GM19025 (cell line): ENCODE data around the gene SECTM1.

Experiments used
- ATAC-seq: cut with Tn5 transposase; IDR thresholded peaks from one replicate; pipeline ENCODE4 v1.9.1; 2021; ENCODE audit warnings: mild to moderate bottlenecking, low read depth, moderate library complexity; ENCODE audit not compliant: unreplicated experiment

SECTM1 gene

DNA sequence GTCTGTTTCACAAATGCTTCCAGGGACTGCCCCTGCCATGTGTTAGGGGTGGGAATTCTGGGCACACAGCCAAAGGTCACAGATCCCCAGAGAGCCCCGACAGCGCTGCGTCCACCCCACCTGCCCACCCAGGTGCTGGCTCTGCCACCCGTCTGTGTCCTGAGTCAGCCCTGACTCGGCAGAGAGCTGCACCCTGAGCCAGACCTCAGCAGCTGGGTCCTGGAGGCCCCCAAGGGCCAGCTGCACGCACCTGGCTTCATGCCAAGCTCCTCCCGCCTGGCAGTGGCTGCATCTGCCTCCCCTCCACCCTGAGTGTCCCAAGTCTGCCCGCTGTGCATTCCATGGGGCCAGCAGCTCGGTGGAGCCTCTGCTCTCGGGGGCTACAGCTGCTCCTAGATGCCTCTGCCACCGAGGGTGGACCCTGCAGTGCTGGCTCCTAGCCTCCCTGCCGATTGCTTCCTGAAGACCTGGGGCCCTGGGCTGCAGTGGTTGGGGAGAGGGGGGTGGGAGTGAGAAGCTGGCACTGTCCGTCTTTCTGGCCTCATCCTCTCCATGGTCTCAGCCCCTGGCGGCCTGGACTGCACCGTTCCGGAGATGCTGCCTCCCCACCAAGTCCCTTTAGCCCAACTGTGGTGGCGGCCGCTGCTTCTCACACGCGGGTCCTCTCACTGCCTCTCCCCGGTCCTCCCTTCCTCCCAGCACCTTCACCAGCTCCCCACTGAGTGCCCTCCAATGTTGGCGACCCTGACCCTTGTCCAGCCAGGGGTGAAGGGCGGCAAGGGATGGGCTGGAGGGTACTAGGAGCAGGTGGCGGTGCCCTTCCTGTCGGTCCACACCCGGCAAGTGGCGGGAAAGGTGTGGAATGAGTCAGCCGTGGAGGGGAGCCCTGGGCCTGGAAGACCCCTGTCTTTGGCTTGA is 3.0 kb downstream of the SECTM1 start:
- ATAC-seq, result no peak

DNA sequence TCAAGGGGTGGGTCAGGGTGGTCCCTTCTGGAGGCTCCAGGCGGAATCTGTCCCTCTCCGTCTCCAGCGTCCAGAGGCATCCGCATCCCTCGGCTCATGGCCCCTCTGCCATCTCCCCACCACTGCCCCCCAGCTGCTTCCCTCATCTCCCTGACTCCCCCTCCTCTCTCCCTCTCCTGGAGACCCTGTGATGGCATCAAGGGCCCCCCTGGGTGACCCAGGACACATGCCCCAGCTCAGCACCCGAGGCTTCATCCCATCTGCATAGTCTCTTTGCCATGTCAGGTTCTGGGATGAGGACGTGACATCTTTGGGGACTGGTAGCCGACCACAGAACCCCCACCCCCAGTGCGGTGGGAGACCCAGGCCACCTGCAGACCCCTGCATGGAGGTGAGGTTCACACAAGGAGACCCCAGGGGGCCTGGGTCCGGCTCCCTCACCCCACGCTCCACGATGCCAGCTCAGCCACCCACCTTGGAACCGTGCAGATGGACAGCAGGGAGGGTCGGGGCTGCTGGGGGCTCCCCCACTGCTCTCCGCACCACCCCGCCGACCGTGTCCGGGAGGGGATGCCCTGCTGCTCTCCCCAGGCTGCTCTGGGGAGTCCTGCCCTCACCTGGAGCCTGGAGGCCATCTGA is 3.8 kb downstream of the SECTM1 start:
- ATAC-seq, result no peak

DNA sequence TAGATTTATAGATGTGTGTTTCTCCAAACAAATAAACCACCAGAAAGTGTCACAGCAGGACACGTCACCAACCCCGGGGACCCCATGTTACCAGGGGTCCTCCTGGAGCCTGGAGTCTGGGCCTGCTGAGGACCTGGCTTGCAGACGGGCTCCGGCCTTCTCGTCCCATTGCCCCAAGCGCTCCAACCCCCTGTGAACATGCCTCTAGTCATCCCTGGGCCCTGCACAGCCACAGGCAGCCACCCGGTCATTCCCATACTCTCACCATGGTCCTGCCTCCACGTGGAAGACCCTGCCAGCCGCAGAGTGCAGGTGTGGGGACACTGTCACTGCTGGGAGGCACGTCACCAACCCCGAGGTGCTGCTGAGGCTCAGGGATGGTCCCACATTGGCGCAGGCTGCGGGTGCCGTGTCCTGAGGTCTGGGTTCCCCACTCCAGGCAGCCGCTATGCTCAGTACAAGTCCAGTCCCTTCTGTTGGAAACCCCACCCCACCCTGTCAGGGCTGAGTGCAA is 4.5 kb downstream of the SECTM1 start:
- no peak for ATAC-seq

DNA sequence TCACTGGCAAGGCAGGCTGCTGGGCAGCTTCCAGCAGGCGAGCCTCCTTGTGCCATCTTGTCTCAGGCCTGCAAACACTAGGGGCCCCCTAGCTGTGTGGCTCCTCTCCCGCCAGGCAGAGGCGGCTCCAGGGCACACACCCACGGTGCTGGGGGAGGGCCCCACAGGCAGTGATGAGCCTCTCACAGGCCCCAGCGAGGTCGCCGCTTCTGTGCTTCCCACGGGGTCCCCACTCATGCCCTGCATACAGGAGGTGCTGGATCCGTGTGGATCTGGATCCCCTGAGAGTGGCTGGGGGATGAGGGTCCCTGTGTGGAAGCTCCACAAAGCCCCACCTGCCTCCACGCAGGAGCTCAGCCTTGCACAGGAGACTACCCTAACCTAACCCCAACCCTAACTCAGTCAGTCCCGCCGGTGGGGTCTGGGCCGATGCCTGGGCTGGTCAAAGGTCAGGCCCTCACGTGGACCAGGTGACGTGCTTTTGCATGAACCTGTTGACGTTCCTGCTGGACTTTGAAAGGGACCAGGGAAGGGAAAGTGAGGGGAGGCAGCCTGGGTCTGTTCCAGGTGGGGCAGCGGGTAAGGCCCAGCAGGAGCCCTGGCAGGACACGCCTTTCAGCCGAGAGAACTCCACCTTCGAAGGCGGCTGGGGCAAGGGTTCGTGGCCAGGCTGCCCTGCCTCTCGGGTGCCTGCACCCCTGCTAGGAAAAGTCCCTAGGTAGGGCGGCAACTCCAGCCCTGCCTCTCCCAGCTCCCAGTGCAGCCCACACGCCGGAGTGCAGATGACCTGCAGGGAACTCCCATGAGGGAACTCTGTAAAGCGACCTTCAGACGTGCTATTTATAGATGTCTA is 5.2 kb downstream of the SECTM1 start:
- no peak for ATAC-seq

DNA sequence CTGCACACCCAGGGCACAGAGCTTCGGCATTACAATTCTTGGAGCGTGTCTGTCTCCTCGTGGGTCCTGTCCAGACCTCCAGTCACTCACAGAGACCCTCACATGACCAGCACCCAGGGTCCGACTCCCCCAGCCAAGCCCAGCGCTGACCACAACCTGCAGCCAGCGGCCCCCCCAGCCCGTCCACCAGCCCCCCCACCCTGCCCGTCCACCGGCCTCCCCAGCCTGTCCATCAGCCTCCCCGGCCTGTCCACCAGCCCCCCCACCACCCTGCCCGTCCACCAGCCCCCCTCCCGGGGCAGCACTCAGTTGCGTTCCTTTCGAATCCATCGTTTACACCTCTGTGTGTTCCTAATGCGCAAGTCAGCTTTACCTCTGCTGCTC is 5.8 kb downstream of the SECTM1 start:
- ATAC-seq, result no peak

DNA sequence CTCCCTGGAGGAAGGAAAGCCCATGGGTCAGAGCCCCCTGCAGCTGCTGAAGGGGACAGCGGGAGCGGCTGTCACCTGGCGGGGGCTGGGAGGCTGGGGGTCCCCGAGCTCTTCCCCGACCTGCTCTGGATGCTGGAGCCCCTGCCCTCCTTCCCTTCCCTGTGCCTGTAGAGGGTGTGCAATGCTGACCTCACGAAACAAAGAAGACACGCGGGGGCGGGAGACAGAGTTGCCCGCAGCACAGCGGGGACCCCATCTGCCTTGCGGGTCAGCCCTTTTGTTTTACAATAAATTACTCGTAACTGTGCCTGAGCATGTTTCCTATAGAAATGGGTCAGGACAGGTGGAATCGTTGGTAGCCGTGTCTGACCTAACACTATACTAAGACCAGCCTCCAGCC is 6.3 kb downstream of the SECTM1 start:
- no peak for ATAC-seq

DNA sequence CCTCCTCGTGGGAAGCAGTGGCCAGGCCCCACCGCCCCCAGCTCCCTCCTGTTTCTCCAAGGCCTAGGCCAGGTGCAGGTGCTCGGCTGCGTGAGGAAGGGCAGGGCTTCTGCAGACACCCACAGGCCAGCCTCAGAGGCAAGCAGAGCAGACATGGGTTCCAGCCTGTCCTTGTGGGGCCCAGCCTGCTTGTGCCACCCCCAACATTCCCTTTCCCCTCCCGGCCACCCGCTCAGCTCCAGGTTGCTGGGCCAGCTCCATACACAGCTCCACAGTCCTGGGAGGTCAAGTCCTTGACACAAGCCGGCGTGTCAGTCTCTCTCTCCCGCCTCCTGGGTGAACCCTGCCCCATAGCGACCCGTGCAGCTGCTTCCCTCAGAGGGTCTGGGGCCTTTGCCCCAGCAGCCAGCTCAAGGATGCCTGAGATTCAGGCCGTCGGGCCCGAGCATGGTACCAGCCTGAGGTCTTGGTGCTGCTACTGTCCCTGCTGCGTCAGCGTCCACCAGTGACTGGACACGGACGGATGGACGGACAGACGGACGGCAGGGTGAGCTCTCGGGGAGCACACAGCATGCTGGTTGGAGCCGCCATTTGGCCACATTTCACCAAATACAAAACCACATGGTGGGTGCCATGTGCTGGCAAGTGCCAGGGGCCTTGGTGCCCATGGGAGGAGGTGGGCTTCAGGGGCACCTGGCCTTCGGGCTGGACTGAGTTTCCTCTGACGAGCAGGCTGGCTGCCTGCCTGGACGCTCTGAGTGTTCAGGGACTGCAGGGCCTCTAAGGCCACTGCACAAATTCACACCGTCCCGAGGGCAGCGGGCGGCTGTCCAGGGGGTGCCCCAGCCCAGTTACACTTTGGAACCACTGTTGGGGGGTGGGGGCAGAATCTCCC is 8.0 kb downstream of the SECTM1 start:
- no peak for ATAC-seq

DNA sequence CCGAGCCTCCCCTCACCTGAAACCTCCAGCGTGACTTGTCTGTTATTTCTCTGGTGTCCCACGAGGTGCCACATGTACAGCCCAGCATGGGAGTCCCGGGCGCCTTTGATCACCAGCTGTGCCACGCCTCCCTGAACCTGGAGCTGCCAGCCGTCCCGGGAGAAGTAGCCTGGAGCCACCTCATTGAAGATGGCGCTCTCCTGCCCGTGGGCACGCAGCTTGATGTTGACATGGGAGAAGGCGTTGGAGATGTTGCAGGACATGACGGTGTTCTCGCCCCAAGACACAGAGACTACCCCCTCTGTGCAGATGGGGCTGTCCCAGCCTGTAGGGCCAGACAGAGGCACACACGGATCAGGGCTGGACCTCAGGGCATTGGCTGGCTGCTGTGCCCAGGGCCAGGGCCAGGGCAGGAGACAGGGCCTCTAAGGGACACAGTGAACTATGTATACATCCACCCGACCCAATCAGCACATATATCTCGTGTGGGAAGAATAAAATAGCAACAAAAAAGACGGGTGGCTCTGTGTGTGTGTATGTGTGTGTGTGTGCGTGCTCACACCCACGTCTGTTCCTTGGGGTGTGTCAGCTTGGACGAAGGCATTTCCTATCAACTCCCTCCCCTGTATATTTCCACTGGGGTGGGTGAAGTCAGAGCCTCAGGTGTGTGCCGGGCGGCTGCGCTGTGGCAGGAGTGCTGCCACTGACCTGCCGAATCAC is 8.8 kb downstream of the SECTM1 start:
- ATAC-seq, result no peak

DNA sequence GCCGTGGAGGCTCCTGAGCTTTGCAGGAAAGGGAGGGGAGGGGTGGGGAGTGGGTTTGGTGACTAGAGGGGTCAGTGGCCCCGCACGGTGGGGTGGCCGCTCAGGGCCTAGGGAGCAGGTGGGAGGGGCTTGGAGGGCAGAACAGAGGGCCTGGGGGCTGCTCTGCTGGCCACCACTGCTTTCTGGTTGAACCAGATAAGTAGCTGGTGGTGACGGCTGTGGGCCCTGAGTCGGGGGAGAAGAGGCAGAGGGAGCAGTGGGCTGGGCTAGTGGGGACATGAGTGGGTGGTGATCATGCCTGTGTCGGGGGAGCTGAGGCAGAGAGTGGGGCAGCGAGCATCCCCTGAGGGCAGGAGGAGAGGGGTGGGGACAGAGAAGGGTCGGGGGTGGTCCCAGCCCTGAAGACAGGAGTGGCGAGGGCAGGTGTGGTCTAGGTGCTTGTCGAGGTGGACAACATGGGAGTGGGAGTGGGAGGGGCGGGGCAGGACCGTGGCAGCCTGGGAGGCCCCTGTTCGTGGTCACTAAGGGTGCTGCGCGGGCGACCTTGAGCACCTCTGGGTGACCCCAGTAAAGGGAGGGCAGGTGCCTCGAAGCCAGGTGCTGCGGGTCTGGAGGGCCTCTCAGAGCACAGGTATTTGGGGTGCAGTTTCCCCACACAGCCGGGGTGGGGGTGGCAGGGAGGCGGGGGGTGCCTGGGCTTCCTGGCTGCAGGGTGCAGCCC is 9.9 kb downstream of the SECTM1 start:
- ATAC-seq, result no peak

DNA sequence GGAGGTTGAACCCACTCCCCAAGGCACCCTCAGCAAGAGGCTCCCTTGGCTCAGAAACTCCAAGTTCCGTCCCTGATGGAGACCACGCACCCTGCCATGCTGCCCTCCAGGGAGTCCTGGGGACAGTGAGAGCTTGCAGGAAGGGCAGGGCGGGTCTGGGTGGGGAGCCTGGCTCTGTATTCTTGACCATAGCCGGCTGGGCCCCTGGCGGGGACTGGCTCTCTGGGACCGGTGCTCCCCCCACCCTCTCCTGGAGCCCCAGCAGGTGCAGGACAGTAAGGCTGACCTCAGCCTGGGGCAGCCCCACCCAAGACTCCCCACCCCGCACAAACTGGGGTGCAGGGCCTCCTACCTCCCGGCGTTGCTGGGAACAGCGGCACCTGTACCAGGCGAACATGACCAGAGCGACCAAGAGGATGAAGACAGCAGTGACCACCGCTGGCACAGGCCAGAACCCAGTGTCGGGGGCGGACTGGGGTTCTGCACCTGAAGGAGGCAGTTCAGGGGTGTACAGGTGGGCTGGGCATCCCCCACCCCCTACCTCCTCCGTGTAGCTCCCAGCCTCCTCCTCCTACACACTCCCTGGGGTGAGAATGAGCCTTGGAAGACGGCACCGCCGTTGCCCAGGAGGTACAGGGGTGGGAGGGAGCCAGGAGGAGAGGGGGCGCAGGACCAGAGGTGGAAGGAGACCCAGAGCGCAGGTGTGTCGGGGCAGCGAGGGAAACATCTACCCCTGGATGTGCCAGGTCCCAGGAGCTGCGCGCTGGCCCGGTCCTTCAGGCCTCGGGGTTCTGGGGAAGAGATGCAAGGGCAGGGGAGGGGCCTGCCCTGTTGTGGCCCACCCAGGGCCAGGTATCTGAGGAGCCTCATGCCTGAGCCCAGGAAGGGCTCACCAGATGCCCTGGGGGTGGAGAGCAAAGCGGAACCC is 10.8 kb downstream of the SECTM1 start:
- ATAC-seq, result no peak

DNA sequence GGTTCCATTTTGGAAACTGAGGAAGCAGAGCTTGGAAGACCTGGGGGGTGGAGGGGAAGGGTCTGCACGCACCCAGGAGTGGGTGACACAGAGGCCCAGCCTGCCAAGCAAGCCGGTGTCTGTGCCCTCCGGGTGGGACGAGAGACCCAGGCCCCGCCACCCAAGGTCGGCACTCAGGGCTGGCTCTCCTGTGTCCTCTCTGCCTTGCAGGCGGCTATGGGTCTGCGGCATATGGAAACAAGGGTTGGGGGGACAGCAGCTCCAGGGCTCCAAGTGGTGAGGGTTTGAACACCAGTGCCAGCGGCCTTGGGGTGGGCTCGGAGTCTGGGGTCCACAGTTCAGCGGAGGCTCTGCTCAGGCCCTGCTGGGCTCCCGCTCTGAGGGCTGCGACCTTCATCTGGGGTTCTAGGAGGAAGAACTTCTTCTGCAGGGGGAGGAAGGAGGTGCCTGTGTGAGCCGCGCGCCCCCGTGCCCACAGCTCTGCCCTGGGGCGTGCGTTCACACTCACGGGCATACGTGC is 11.6 kb downstream of the SECTM1 start:
- no peak for ATAC-seq

DNA sequence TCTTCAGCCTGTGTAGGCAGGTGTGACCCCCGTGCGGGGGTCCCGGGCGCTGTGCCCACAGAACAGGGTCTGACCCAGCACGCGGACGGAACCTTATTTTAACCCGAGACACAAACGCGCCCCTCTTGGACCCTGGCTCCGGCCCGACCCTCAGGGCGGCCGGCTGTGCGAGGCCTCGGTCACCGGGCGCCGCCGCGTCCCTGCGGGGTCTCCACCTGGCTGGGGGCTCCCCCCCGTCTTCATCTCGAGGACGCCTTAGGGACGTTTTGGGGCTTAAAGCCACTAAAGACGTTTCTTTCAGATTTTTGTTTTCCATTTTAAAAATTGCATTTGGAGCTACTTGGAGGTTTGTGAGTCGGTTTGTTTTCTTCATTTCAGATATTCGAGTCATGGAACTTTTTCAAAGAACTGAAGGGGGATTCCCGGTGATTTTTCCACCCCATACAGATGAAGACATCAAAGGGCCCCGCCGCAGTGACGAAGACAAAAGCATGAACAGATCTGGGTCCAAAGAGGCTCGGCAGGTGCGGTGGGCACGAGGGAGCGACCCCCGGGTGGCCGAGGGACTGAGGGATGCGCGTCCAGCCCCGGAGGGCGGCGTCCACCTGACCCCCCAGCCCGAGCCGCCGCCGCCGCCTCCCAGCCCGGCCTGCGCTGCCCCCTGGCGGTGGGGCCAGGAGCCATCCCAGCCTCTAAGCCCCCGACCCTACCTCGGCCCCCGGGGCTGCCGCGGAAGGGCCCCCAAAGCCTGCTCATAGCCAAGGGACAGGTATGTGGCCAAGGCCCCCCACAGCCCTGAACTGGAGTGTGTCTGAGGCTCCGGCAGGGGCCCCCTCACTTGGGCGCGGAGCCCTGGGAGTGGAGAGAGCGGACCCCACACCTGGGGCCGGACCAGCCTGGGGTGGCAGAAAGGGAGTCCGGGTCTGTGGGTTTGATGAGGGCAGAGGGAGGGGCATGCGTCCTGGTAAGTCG is 12.3 kb downstream of the SECTM1 start:
- no peak for ATAC-seq

DNA sequence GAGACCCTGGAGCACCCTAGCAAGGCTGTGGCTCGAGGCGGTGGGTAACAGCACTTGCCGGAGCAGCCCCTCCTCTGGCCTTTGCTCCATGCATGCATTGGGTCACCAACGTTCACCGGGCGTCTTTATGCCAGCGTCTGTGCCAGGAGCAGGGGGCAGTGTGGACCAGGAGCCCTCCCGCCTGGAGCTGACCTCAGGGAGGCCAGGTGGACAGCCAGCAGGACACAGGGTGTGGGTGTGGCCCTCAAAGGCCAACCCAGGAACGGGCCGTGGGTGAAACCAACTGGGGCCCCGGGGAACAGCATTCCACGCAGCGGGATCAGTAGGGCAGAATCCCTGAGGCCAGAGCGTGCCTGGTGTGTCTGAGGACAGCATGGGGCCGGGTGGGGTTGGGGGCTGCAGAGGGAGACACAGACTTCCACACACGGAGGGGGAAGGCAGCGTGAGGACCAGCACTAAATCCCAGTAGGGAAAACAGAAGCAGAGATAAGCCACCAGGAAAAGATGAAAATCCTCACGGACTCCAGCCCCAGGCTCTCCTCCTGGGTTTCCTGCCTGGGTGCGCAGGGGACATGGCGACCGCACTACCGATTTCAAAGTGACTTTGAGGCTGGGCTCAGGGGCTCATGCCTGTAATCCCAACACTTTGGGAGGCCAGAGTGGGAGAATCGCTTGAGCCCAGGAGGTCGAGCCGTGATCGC is 13.3 kb downstream of the SECTM1 start:
- no peak for ATAC-seq

DNA sequence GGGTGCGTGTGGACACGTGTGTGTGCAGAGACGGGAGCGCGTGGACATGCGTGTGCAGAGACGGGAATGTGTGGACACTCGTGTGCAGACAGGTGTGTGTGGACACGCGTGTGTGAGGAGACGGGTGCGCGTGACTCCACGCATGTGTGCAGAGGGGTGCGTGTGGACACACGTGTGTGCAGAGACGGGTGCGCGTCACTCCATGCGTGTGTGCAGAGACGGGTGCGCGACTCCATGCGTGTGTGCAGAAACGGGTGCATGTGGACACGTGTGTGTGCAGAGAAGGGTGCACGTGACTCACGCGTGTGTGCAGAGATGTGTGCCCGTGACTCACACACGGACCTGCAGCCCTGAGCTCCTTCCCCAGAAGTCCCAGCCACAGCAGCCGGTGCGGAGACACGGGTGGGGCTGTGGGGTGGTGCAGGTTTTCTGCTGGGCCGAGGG is 13.9 kb downstream of the SECTM1 start:
- ATAC-seq, result no peak

DNA sequence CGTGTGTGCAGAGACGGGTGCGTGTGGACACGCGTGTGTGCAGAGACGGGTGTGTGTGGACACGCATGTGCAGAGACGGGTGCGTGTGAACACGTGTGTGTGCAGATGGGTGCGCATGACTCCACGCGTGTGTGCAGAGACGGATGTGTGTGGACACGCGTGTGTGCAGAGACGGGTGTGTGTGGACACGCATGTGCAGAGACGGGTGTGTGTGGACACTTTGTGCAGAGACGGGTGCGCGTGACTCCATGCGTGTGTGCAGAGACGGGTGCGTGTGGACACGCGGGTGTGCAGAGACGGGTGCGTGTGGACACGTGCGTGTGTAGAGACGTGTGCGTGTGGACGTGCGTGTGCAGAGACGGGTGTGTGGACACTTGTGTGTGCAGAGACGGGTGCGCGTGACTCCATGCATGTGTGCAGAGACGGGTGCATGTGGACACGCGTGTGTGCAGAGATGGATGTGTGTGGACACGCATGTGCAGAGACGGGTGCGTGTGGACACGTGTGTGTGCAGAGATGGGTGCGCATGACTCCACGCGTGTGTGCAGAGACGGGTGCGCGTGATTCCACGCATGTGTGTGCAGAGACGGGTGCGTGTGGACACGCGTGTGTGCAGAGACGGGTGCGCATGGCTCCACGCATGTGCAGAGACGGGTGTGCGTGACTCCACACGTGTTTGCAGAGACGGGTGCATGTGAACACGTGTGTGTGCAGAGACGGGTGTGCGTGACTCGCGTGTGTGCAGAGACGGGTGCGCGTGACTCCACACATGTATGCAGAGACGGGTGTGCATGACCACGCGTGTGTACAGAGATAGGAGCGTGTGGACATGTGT is 14.6 kb downstream of the SECTM1 start:
- no peak for ATAC-seq
